Measurements from ENCODE around the gene CNTN4. TPM values are rescaled to one million over a fixed set of nuclear protein-coding genes. Genes with fewer than 3 reads are reported as not detected.

The CNTN4 gene
- total and polyA plus RNA-seq, 4 donors = 1.5 to 30.7 (median 5.7) TPM

GRCh38 chr3:2920103-2920502 is 821.4 kb downstream of the CNTN4 start:
- Histone ChIP-seq H3K4me1 (ENCODE audit: control insufficient read depth in 5 of 5, insufficient read depth in 5 of 5, low read length in 5 of 5) (no peaks in the 10 kb centered on the region), H3K9me3 (ENCODE audit: control insufficient read depth in 4 of 4, insufficient read depth in 3 of 4, low read length in 3 of 4) (no peaks in the 10 kb centered on the region), H3K4me3 (no peak overlapping the region), H3K9ac (ENCODE audit: insufficient read depth in 1 of 2, low read length in 2 of 2) (no peak overlapping the region), H3K36me3 (ENCODE audit: control insufficient read depth in 4 of 4, insufficient read depth in 4 of 4, low read length in 4 of 4) (no peaks in the 10 kb centered on the region), H3K27me3 (ENCODE audit: control insufficient read depth in 3 of 3, insufficient read depth in 3 of 3, low read length in 2 of 3) (no peaks in the 10 kb centered on the region), H3K27ac (ENCODE audit: low read depth in 1 of 2, low read length in 1 of 2) (no peak overlapping the region)
- ATAC-seq (ENCODE audit: insufficient read depth, low FRiP score) (no peak), DNase-seq (no peak)
- 92% methylated on average over 1 of the region's 1 CpG for WGBS, 2 donors
- no peak for TF ChIP-seq CTCF (IDR thresholded peaks at IDR 0.05; ENCODE audit: control extremely low read depth, extremely low read depth)

GRCh38 chr3:2921452-2921851 is 822.8 kb downstream of the CNTN4 start:
- peak in 2 of 3 donors; percentile 3 to 35 for DNase-seq
- no peak for TF ChIP-seq CTCF (IDR thresholded peaks at IDR 0.05; ENCODE audit: control extremely low read depth, extremely low read depth)
- Histone ChIP-seq H3K4me1 (ENCODE audit: control insufficient read depth in 5 of 5, insufficient read depth in 5 of 5, low read length in 5 of 5) (no peaks in the 10 kb centered on the region), H3K9ac (ENCODE audit: insufficient read depth in 1 of 2, low read length in 2 of 2) (no peak overlapping the region), H3K4me3 (no peak overlapping the region), H3K9me3 (ENCODE audit: control insufficient read depth in 4 of 4, insufficient read depth in 3 of 4, low read length in 3 of 4) (no peaks in the 10 kb centered on the region), H3K27me3 (ENCODE audit: control insufficient read depth in 3 of 3, insufficient read depth in 3 of 3, low read length in 2 of 3) (no peaks in the 10 kb centered on the region), H3K27ac (ENCODE audit: low read depth in 1 of 2, low read length in 1 of 2) (no peak overlapping the region), H3K36me3 (ENCODE audit: control insufficient read depth in 4 of 4, insufficient read depth in 4 of 4, low read length in 4 of 4) (no peaks in the 10 kb centered on the region)
- WGBS, 2 donors = 68% methylated on average over 1 of the region's 1 CpG
- no peak for ATAC-seq (ENCODE audit: insufficient read depth, low FRiP score)

- peak; percentile 20 for TF ChIP-seq CTCF (IDR thresholded peaks at IDR 0.05; ENCODE audit: control extremely low read depth, extremely low read depth)
Observed at GRCh38 chr3:2921903-2922302, 823.2 kb downstream of the CNTN4 start.

GRCh38 chr3:2923390-2923789 is 824.7 kb downstream of the CNTN4 start:
- H3K9ac ChIP-seq (ENCODE audit: insufficient read depth in 1 of 2, low read length in 2 of 2) = no peak overlapping the region
- no peaks in the 10 kb centered on the region for H3K27me3 ChIP-seq (ENCODE audit: control insufficient read depth in 3 of 3, insufficient read depth in 3 of 3, low read length in 2 of 3)
- peak in 1 of 3 donors; percentile 47 for DNase-seq
- no peaks in the 10 kb centered on the region for H3K4me1 ChIP-seq (ENCODE audit: control insufficient read depth in 5 of 5, insufficient read depth in 5 of 5, low read length in 5 of 5)
- TF ChIP-seq CTCF (IDR thresholded peaks at IDR 0.05; ENCODE audit: control extremely low read depth, extremely low read depth) = no peak
- no peak overlapping the region for H3K4me3 ChIP-seq
- no peak for ATAC-seq (ENCODE audit: insufficient read depth, low FRiP score)
- H3K36me3 ChIP-seq (ENCODE audit: control insufficient read depth in 4 of 4, insufficient read depth in 4 of 4, low read length in 4 of 4) = no peaks in the 10 kb centered on the region
- H3K27ac ChIP-seq (ENCODE audit: low read depth in 1 of 2, low read length in 1 of 2) = no peak overlapping the region
- WGBS, 2 donors = 33 to 47% methylated on average over 3 of the region's 3 CpGs
- no peaks in the 10 kb centered on the region for H3K9me3 ChIP-seq (ENCODE audit: control insufficient read depth in 4 of 4, insufficient read depth in 3 of 4, low read length in 3 of 4)

More at GRCh38 chr3:2921903-2922302, 823.2 kb downstream of the CNTN4 start:
- H3K4me3 ChIP-seq = no peak overlapping the region
- H3K36me3 ChIP-seq (ENCODE audit: control insufficient read depth in 4 of 4, insufficient read depth in 4 of 4, low read length in 4 of 4) = no peaks in the 10 kb centered on the region
- no peaks in the 10 kb centered on the region for H3K4me1 ChIP-seq (ENCODE audit: control insufficient read depth in 5 of 5, insufficient read depth in 5 of 5, low read length in 5 of 5)
- H3K9me3 ChIP-seq (ENCODE audit: control insufficient read depth in 4 of 4, insufficient read depth in 3 of 4, low read length in 3 of 4) = no peaks in the 10 kb centered on the region
- H3K27ac ChIP-seq (ENCODE audit: low read depth in 1 of 2, low read length in 1 of 2) = no peak overlapping the region
- H3K9ac ChIP-seq (ENCODE audit: insufficient read depth in 1 of 2, low read length in 2 of 2) = no peak overlapping the region
- WGBS, 2 donors = 75 to 78% methylated on average over 1 of the region's 1 CpG
- DNase-seq (peak in 2 of 3 donors; percentile 64 to 71), ATAC-seq (ENCODE audit: insufficient read depth, low FRiP score) (no peak)
- H3K27me3 ChIP-seq (ENCODE audit: control insufficient read depth in 3 of 3, insufficient read depth in 3 of 3, low read length in 2 of 3) = no peaks in the 10 kb centered on the region
